COLO829 (cell line): Measurements from ENCODE around the gene EEF1A2.

Experiments
- DNase-seq: peaks from one replicate; pipeline ENCODE4 v3.0.0; 2012; ENCODE audit warnings: low spot score

Gene EEF1A2

GRCh38 chr20:63500151-63500901 lies 1.4 kb upstream of the EEF1A2 start:
- DNase-seq, result no peak

- DNase-seq, result no peak
These were observed 571 bp upstream of the EEF1A2 start for GRCh38 chr20:63499338-63499969.

- no peak for DNase-seq
These were observed 642 bp downstream of the EEF1A2 start for GRCh38 chr20:63497946-63498935.

- DNase-seq, result no peak
These were observed 1.5 kb downstream of the EEF1A2 start for GRCh38 chr20:63497138-63497945.

- DNase-seq, result no peak
These were observed 2.2 kb downstream of the EEF1A2 start for GRCh38 chr20:63496596-63497120.

GRCh38 chr20:63495741-63496595 lies 2.9 kb downstream of the EEF1A2 start:
- DNase-seq, result peak; percentile 60

GRCh38 chr20:63495167-63495720 lies 3.6 kb downstream of the EEF1A2 start:
- DNase-seq, result no peak

- no peak for DNase-seq
These were observed 4.3 kb downstream of the EEF1A2 start for GRCh38 chr20:63494420-63495166.

GRCh38 chr20:63494084-63494419 lies 4.8 kb downstream of the EEF1A2 start:
- DNase-seq, result no peak

GRCh38 chr20:63493563-63494020 lies 5.3 kb downstream of the EEF1A2 start:
- no peak for DNase-seq

- no peak for DNase-seq
These were observed 5.9 kb downstream of the EEF1A2 start for GRCh38 chr20:63492982-63493381.

- DNase-seq, result no peak
These were observed 6.4 kb downstream of the EEF1A2 start for GRCh38 chr20:63492518-63492917.

GRCh38 chr20:63491635-63492230 lies 7.2 kb downstream of the EEF1A2 start:
- DNase-seq, result no peak

GRCh38 chr20:63491078-63491477 lies 7.8 kb downstream of the EEF1A2 start:
- no peak for DNase-seq

GRCh38 chr20:63490416-63490815 lies 8.5 kb downstream of the EEF1A2 start:
- no peak for DNase-seq

- DNase-seq, result no peak
These were observed 10.3 kb downstream of the EEF1A2 start for GRCh38 chr20:63488315-63489251.

- DNase-seq, result no peak
These were observed 11.1 kb downstream of the EEF1A2 start for GRCh38 chr20:63487781-63488241.
